HUES64 (cell line): ENCODE data around the gene TBC1D1.
A peak's percentile ranks its signal among the peaks of the same experiment; 100 is the strongest.

ENCODE experiments used
- H3K27ac ChIP-seq: 2 replicates; pipeline ENCODE4 v1.7.0; 2013; ENCODE audit warnings: low read depth, low read length, inconsistent platforms
- H3K27me3 ChIP-seq: 2 replicates; pipeline ENCODE4 v1.6.1; 2013; ENCODE audit warnings: mild to moderate bottlenecking, low read length; ENCODE audit not compliant: insufficient read depth
- H3K36me3 ChIP-seq: 2 replicates; pipeline ENCODE4 v1.6.1; 2013; ENCODE audit warnings: mild to moderate bottlenecking, low read length; ENCODE audit not compliant: insufficient read depth
- H3K4me1 ChIP-seq: 2 replicates; pipeline ENCODE4 v1.6.1; 2013; ENCODE audit warnings: mild to moderate bottlenecking, low read length, moderate library complexity; ENCODE audit not compliant: insufficient read depth
- H3K4me3 ChIP-seq: 2 replicates; pipeline ENCODE4 v1.5.1; 2013; ENCODE audit warnings: mild to moderate bottlenecking, low read length, moderate library complexity
- H3K9ac ChIP-seq: 2 replicates; pipeline ENCODE4 v1.6.1; 2013; ENCODE audit warnings: mild to moderate bottlenecking, low read depth, low read length
- H3K9me3 ChIP-seq: 2 replicates; pipeline ENCODE4 v1.6.1; 2013; ENCODE audit warnings: low read depth, low read length; ENCODE audit not compliant: insufficient read depth
- WGBS: fragments of 150-250, 120-280 bp; methylation state at CpG from one replicate; pipeline ENCODE4 v1.1.7; 2013; ENCODE audit warnings: missing lambda C conversion rate; 5-methylcytosine and 5-hydroxymethylcytosine counted together

TBC1D1 gene

DNA sequence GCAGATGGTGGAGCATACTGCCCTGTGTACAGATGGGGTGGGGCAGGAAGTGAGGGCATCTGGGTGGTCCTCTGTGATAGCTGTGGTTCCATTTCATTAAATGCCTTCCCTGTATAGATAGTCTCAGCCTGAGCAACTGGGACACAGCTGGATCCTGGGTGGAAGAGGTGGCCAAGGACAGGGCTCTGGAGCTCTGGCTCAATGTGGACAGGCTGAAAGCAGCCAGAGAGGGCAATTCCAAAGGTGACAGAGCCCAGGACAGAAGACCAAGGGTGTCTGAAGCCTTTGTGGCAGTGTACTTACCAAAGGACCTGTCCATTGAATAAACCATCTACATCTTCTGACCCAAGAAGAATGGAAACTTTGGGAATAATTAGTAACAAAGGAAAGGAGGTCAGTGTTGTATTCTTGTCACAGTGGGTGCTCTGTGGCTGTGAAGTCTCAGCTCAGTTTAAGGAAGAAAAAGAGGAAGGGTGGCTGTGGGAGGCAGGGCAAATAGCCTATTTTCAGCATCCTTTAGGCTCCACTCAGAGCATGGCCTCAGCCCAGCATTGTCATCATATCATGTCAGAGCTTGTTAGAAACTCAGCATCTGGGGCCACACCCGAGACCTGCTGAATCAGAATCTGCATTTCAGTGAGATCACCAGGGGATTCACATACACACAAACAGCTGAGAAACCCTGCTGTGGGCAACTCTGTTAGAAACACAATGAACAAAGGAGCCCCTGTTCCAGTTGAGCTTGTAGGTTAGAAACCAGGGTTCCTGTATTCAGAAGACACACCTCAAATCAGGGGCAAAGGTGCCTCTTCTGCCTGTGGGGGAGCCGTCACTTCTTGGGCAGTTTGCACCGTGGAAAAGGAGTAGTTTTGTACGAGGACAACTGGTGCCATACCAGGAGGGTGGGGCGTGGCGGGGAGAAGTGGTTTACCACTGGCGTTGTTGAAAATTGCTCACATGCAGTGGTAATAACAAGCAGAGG lies 237.9 kb downstream of the TBC1D1 start:
- 44% methylated on average over 7 of the region's 7 CpGs for WGBS
- Histone ChIP-seq H3K9me3 (no peaks in the 10 kb centered on the region), H3K27ac (no peak overlapping the region; the same call in 1 of the 2 replicates), H3K4me3 (no peak overlapping the region), H3K27me3 (peaks cover 44% of the 10 kb centered on the region), H3K4me1 (peaks cover 41% of the 10 kb centered on the region), H3K36me3 (peaks cover 21% of the 10 kb centered on the region), H3K9ac (no peak overlapping the region)

DNA sequence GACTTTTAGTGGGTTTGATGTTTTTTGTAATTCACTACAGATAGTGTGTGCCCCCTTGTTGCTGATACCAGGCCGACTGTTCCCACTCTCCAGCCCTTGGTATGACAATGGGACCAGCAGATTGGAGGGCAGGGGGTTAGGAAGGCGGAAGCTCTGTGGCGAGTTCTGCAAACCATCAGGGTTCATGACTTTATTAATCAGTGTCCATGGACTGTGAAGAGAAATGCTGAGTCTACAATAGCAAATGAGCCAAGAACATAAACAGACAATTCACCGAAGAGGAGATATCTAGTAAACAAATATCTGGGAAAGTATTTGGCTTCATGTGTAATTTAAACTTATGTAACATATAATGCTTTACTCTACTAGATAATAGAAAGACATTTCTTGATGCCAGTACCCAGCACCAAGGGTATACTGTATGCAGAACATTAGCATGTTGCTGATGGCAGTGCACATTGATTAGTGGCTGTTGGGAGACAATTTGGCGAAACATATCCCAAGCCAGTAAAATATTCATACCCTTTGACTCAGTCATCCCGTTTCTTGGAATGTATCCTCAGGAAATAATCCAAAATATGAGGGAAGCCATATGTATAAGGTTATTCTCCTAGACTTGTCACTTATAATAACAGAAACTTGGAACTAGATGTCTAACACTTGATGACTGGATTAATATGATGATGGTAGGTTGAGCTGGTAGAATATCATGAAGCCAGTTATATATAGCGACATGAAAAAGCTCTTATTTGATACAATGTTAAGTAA lies 238.8 kb downstream of the TBC1D1 start:
- WGBS, result 83% methylated on average over 4 of the region's 7 CpGs
- Histone ChIP-seq H3K9ac (no peak overlapping the region), H3K9me3 (no peaks in the 10 kb centered on the region), H3K27ac (no peak overlapping the region), H3K4me3 (no peak overlapping the region), H3K4me1 (peaks cover 41% of the 10 kb centered on the region), H3K27me3 (peaks cover 44% of the 10 kb centered on the region), H3K36me3 (peaks cover 28% of the 10 kb centered on the region)

DNA sequence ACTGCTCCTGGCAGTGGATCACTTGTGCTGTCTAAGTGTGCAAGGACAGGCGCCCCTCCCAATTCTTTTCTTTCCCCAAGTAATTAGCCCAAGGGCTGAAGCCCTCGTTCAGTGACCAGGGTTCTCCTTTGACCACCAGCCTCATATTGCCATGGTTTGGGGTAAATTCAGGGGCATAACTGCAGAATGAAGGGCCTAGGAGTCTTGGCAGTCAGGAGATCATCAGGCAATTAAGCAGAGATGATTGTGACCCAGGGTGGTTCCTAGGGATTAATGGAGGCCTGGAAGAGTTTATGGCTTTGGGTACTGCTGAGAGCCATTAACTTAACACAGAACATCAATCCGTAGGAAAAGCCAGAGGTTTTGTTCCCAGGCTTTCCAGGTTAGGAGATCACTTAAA lies 240.0 kb downstream of the TBC1D1 start:
- H3K27ac ChIP-seq, result no peak overlapping the region; the same call in 1 of the 2 replicates
- H3K4me1 ChIP-seq, result peaks cover 41% of the 10 kb centered on the region
- peaks cover 44% of the 10 kb centered on the region for H3K27me3 ChIP-seq
- peaks cover 25% of the 10 kb centered on the region for H3K36me3 ChIP-seq
- no peak overlapping the region for H3K4me3 ChIP-seq
- H3K9me3 ChIP-seq, result no peaks in the 10 kb centered on the region
- WGBS, result 76% methylated on average over 2 of the region's 3 CpGs
- no peak overlapping the region for H3K9ac ChIP-seq

DNA sequence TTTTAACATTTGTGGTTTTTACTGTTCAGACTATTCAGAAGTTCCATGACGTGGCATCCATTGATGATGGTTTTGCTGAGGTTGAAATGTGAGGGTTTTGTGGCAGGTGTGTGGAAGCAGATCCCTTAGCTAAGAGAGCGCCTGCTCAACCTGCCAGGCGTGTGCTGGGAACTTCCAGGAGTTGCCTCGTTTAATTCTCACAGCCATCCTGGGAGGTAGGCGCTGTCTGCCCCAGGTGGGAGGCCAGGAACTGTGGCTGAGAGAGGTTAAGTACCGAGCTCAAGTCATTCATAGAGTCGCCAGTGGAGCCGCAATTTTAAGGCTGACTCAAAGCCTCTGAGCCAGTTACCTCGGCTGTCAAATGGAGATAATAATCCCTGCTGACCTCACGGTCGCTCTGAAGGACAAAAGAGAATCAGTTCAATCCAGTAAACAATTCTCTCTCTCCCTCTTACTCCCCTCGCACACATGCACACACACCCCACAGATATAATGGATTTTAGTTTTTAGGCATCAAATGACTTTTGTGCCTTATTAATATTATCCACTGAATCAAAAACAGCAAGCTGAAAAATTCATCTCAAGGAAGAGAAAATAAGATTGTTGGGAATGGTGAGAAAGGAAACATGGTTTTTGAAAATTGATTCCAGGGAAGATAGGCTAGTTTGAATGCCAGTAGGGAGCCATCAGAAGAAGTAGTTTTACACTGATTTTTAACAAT lies 240.6 kb downstream of the TBC1D1 start:
- WGBS, result 23% methylated on average over 11 of the region's 12 CpGs
- H3K36me3 ChIP-seq, result peaks cover 27% of the 10 kb centered on the region

DNA sequence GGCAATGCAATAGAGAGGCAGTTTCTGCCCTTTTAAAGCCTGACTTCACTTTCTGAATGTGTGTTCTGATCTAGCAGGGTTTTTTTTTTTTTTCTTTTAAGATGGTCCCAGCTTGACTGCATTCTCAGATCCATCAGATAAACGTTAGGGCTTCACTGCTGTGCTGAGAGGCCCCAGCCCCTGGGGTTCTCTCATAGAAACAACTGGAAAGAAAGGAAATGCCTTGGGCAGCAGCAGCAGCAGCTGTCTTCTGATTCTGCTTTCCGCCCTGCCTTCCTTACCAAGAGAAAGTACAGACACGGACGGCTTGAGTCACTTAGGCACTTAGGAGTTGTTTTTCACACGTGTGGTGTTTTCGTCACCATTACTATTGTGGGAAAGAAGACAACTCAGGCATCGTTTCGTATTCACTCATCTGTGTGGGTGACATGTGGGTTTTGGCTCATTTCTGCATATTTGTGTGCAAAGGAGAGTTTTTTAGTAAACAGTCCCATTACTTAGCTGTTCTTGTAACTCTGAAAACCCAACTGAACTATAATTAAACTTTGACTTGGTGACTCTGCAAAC lies 241.3 kb downstream of the TBC1D1 start:
- Histone ChIP-seq H3K27me3 (peaks cover 33% of the 10 kb centered on the region), H3K36me3 (peaks cover 29% of the 10 kb centered on the region)

More for the DNA sequence above, 240.6 kb downstream of the TBC1D1 start:
- Histone ChIP-seq H3K9ac (no peak overlapping the region), H3K9me3 (no peaks in the 10 kb centered on the region), H3K4me3 (no peak overlapping the region), H3K4me1 (peaks cover 41% of the 10 kb centered on the region), H3K27me3 (peaks cover 39% of the 10 kb centered on the region), H3K27ac (peak overlapping the region; percentile 37; the same call in 1 of the 2 replicates)

DNA sequence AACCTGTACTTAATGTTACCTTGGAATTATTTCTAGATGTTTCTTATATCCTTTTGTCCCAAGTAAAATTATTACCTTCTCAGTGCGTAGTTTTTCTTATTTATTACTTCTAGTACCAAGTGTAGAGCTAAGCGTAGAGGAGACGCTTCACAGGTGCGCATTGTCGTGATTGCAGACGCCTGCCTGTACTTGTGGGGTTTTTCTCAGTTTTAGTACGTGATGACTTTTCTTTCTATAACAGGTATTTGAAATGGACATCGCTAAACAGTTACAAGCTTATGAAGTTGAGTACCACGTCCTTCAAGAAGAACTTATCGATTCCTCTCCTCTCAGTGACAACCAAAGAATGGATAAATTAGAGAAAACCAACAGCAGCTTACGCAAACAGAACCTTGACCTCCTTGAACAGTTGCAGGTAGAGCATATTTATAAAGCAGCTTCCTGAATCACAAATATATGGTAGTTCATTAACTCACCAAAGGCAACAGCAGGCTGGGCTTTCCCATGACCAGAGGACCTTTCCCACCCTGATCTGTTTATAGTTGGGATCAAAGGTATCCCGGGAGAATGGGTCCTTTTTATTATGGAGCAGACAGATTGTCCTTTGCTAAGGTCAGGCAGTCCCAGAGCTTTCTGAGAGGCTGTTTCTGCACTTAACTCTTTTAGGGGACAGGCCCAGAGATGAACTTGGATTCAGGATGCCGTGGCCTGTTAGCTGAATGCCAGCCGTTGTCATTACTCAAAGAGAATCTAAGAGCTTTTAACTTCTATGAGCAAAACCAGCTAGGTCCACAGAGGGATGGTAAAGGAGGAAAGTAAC lies 242.2 kb downstream of the TBC1D1 start:
- WGBS, result 96% methylated on average over 14 of the region's 14 CpGs
- Histone ChIP-seq H3K27me3 (peaks cover 24% of the 10 kb centered on the region), H3K9ac (no peak overlapping the region), H3K27ac (no peak overlapping the region), H3K9me3 (no peaks in the 10 kb centered on the region), H3K4me1 (peaks cover 41% of the 10 kb centered on the region), H3K4me3 (no peak overlapping the region), H3K36me3 (peaks cover 37% of the 10 kb centered on the region)

More for the DNA sequence above, 241.3 kb downstream of the TBC1D1 start:
- Histone ChIP-seq H3K9me3 (no peaks in the 10 kb centered on the region), H3K9ac (no peak overlapping the region), H3K4me3 (no peak overlapping the region), H3K4me1 (peaks cover 41% of the 10 kb centered on the region), H3K27ac (peak overlapping the region; percentile 37; the same call in 1 of the 2 replicates)
- WGBS, result 46% methylated on average over 8 of the region's 8 CpGs

DNA sequence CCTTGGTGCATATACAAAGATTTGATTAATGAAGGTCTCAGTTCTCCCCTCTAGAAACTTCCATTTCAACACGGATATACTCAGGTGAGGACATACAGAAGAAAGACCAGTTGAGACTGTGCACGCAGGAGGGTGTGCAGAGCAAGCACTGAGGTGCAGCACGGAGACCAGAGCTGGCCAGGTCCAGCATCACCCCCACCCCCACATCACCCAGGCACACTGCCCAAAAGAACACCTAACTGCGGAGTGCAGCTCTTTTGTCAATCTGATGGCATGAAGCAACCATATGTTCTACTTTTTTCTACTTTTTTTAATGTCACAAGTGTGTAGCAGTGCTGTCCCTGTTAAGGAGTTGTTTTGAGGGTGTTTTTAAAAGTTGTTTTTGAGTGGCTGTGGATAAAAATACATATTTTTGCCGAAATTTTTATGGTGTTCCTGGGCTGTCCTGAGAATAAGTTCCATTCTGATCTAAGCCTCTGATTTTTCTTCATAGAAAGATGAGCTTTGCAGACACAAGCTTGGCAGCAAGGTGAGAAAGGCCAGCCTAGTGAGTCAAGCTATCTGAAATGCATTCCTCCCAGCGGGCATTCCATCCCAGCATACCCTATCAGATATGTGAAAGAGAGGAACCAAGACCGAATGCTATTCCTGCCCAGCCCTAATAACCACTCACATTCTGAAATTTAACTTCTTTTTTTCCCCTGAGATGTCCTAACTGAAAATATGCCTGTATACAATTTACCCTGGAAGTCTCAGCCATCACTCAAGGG lies 243.0 kb downstream of the TBC1D1 start:
- Histone ChIP-seq H3K27me3 (peaks cover 17% of the 10 kb centered on the region), H3K9ac (no peak overlapping the region), H3K27ac (no peak overlapping the region), H3K36me3 (peaks cover 44% of the 10 kb centered on the region), H3K4me1 (peaks cover 33% of the 10 kb centered on the region), H3K4me3 (no peak overlapping the region), H3K9me3 (no peaks in the 10 kb centered on the region)
- 96% methylated on average over 7 of the region's 7 CpGs for WGBS

DNA sequence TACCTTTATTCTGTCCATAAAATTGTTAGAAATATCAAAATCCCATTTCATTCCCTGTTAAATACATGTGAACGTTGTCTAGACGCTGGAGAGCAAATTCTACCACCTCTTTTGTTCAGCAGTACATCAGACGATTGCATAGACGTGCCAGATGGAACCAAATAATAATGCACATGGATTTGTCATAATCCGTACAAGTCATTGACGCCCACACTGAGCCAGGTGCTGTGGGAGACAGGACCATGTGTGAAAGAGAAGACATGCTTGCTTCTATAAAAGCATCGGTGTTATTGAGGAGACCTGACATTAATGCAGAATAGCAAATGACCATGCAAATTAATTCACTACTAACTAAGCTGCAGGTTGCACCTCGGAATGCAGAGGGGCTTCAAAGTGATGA lies 244.3 kb downstream of the TBC1D1 start:
- Histone ChIP-seq H3K9me3 (no peaks in the 10 kb centered on the region), H3K4me3 (no peak overlapping the region), H3K27me3 (peaks cover 6% of the 10 kb centered on the region), H3K27ac (no peak overlapping the region), H3K36me3 (peaks cover 52% of the 10 kb centered on the region), H3K9ac (no peak overlapping the region), H3K4me1 (peaks cover 23% of the 10 kb centered on the region)
- 96% methylated on average over 8 of the region's 8 CpGs for WGBS

DNA sequence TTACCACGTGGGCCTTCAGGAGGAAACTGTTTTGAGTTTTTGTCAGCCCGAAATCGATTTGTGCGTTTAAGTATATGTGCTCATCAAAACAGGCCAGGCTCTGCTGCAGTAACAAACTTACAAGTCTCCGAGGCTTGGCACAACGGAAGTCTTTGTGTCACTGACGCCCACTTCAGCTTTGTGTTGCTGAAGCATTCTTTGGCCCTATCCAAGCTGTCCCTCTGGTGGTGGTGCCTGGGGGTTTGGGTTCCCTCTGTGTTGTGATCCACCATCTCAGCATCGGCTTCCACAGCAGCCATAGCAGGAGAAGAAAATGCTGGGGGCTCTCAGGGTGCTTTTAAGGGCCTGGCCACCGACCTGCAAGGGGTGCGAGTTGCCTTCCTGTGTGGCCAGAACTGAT lies 245.7 kb downstream of the TBC1D1 start:
- no peak overlapping the region for H3K4me3 ChIP-seq
- no peak overlapping the region for H3K9ac ChIP-seq
- peaks cover 10% of the 10 kb centered on the region for H3K4me1 ChIP-seq
- no peaks in the 10 kb centered on the region for H3K27me3 ChIP-seq
- 92% methylated on average over 10 of the region's 10 CpGs for WGBS
- H3K36me3 ChIP-seq, result peaks cover 52% of the 10 kb centered on the region
- no peaks in the 10 kb centered on the region for H3K9me3 ChIP-seq
- H3K27ac ChIP-seq, result no peak overlapping the region
